ENCODE results near the gene CDC25C.
"Not testable (repeated sequence)": the region's sequence is repeated elsewhere in the genome, so short reads cannot be mapped to it uniquely, and the experiment has no call there.

The CDC25C gene

DNA sequence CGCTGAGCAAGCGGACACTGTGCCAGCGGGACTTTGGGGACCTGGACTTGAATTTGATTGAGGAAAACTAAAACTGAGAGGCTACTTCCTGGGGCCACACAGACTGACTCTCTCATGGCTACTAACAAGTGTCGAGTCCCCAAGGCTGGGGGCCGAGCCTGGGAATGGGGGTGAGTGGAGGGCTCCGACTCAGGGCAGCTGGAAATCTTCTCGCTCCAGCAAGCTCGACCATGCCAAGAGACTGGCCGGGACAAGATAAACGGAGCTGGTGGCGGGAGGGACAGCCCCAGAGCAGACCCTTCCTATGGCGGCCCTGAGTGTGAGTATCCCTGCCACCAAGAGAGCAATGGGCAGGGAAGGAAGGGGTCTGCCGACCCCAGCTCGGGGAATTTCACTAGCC is 15.3 kb upstream of the CDC25C start:
- DNase-seq (ENCODE audit: low read depth in 2 of 2), result no peak

DNA sequence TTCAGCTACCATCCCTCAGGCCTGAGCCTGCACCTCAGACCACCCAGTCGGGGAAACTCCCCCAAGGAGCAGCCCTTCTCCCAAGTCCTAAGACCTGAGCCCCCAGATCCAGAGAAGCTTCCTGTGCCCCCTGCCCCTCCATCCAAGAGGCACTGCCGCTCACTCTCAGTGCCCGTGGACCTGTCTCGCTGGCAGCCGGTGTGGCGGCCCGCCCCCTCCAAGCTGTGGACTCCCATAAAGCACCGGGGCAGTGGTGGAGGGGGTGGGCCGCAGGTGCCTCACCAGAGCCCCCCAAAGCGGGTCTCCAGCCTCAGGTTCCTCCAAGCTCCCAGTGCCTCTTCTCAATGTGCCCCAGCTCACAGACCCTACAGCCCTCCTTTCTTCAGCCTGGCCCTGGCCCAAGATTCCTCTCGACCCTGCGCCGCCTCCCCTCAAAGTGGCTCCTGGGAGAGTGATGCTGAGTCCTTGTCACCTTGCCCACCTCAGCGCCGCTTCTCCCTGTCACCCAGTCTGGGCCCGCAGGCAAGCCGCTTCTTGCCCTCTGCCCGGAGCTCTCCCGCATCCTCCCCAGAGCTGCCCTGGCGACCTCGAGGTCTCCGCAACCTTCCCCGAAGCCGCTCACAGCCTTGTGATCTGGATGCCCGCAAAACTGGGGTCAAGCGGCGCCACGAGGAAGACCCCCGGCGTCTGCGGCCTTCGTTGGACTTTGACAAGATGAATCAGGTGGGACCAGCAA is 13.5 kb upstream of the CDC25C start:
- DNase-seq (ENCODE audit: low read depth in 2 of 2), result no peak

DNA sequence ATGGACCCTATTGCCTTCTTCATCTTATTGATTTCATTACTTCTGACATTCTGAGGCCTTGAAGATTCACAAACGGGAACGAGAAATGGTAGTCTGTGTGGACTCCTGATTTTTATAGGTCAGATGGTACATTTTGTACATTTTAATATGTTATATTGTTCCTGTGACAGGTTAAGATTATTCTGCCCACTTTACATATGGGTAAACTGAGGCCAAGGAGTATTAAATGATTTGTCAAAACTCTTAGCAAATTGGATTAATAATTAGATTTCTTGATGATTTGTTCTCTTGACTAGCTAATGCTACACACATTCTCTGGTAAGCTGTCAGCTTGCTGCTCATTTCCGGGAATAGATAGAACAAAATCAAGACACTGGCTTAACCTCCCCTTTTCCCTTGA is 8.4 kb upstream of the CDC25C start:
- no peak for DNase-seq (ENCODE audit: low read depth in 2 of 2)

DNA sequence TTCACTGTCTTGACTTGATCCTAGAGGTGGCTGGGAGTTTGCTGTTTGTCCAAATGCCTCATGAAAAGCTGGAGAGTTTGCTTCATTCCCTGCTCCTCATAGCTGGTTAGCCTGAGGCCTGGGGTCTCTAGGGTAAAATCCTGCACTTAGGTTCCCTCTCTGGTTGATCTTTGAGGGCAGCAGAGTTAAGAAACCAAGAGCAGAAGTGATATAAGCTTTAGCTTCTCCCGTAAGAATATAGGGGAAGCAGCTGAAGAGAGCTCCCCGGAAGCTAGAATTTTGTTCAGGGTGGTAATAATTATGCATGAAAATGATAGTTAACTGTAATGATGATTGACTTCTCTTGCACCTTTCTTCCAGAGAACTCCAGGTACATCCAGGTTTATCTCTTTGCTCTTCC is 7.9 kb upstream of the CDC25C start:
- no peak for DNase-seq (ENCODE audit: low read depth in 2 of 2)

DNA sequence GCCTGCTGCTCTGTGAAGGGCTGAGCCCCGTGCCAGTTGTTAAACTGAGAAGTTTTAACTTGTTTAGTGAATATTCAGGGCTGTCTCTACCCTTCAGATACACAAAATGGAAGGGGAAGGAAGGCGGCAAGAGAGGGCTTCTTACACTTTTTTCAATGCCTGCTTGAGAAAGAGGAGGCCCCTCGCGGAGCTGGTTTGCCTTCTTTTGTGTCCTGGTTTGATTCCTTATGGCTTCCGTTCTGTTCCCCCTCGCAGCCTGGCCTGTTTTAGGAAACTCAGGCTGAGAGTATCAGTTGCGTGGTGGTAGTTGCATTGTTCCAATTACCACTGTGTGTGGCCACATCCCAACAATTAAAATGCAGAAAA is 7.5 kb upstream of the CDC25C start:
- no peak for DNase-seq (ENCODE audit: low read depth in 2 of 2)

DNA sequence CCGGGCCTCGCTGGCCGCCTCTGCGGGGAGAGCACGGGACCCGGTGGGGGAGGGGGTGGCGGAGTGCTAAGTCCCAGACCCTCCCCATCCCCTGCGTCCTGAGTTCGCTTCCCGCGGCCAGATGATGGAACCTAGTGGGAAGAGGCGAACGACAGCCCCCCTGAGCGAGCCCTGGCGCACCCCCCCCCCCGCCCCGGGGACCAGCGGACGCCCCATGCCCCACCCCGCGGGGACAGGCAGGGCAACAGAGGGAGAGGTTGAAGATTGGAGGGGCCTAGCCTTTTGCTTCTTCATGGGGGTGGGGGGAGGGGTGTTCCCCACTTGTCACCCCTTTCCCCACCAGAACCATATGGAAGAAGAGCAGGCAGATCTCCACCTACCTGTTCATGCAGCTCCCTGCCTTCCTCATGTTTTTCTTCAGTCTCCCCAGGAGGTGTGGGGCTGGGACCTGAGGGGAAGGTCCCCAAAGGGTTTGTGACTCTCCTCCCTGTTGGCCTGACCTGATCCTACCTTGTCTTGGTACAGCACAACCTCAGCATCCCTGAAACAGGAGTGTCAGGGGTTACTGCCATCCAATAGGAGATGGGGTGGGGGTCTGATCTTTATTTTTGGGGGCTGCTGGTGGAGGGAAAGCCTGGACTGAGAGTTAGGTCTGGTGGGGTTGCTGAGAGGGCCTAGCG is 6.9 kb upstream of the CDC25C start:
- no peak for DNase-seq (ENCODE audit: low read depth in 2 of 2)

DNA sequence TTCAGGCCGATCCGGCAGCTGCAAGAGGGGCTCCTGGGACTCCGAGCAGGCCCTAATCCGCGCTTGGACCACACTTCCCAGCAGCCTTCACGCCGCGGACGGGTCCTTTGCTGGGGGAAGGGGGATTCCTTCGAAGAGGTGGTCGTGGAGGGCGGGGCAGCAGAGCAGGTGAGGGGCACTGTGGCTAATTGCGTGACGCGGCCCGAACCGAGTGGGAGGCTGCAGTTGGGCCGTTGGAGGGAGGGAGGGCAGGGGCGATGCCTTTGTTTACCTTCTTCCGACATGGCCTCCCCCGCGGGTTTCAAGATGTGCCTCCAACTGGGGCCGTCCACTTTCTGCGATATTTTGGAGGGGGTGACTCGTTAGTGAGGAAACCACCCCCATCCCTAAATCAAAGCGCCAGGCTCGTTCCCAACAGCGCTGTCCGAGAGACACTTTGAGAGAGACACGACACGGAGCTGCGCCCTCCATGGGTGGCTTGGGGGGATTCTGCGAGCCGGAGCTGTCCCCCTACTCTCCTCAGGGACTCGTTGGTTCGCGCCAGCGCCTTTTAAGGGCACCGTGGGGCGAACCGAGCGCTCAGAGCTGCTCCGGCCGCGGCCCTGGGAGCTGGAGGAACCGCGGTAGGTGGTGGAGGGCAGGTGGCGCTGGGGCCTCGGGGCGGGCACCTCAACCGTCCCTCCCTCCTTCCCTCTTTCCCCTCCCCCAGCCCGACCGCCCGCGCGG is 6.2 kb upstream of the CDC25C start, which contains the start of gene FAM53C:
FAM53C (plus strand) TSS at position 582 of the 726 bp plus-strand sequence. CDS start 3,070 bp downstream, outside the sequence.
- DNase-seq (ENCODE audit: low read depth in 2 of 2), result peak; percentile 88 to 90

DNA sequence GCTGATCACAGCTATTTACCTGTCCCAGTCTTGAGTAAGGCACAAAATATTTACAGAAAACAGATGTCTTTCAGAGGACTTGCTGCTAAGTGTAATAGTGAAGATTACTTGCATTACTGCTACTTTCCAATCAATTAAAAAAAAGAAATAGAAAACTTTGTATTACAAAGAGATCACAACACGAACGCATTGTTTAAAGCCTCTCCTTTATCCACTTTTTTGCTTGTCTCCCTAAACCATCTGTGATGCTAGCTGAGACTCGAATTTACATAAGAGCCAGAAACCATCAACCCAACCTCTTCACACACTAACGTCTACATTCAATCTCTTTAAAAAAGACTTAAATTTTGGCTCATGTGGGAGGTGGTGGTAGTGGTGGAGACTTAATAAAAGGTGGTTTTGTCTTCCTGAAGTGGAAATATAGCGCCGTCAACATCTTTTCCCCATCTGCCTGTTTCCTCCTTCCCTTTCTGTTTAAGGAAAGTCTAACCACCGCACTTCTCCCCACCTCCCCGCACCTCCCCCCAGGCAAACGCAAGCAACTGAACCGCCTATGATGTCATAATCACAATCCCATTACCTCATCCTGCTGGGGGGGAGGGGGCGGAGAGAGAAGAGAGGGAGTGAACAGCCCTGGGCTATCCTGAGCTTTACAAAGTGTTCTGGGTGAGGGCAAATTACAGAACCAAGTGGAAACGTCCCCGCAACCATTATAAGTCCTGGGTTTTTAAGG is 5.5 kb upstream of the CDC25C start:
- peak; percentile 68 to 71 for DNase-seq (ENCODE audit: low read depth in 2 of 2)

DNA sequence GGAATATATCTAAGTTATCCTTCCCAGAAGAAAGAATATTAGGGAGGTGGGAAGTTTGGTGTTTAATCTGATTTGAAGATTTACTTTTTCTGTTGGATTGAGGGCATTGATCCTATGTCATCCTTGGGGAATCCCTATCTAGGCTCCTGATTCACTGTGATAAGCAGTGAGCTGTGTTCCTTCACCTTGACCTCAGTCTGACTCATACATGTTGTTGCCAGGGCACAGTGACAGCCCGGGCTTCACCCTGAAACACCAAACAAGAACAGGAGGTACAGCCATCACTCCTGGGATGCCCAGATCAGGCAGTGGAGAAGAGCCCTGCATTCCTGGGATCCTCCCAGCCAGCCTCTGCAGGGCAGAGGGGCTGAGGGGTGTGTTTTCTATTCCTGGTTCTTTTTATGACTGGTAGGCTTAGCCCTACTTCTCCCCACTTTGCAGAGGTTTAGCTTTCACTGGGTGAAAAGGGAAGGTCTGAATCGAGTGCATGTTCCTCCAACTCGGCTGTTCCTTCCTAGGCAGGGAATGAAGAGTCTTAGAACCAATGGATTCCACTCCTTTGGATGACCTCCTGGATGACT is 3.4 kb upstream of the CDC25C start:
- no peak for DNase-seq (ENCODE audit: low read depth in 2 of 2)

DNA sequence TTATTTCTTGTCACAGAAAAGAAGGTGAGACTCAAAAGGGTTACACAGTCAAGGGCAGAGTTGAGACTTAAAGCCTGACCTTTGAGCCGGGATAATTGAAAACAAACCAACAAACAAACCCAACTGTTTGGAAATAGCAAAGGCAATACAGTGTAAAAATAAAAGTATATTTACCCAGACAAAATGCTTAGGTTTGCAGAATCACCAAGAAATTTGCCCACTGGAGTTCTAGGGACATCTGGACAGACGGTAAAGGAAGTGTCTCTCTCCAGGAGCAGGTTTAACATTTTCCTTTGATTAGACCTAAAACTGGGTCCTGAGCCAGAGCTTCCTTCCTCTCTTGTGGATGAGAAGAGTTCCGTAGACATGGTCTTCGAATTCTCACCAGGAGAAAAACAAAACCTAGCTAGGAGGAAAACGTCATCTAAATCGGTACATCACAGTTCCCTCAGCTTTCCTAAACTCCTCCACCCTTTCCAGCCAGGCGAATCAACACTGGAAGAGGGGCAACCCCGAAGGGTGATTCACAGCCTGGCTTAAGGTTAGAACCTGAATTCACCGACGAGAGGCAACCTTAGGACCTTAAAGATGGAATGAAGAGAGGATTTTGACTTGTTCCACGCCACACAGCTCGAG is 673 bp downstream of the CDC25C start:
- DNase-seq (ENCODE audit: low read depth in 2 of 2), result no peak

DNA sequence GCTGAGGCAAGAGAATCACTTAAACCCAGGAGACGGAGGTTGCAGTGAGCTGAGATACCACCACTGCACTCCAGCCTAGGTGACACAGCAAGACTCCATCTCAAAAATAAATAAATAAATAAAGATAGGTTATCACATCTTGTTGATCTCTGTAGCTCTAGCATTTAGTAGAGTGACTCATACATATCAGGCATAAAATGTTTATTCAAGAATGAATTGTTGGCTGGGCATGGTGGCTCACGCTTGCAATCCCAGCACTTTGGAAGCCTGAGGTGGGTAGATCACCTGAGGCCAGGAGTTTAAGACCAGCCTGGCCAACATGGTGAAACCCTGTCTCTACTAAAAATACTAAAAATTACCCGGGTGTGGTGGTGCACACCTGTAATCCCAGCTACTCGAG is 13.4 kb downstream of the CDC25C start:
- DNase-seq (ENCODE audit: low read depth in 2 of 2), result not testable (repeated sequence)

DNA sequence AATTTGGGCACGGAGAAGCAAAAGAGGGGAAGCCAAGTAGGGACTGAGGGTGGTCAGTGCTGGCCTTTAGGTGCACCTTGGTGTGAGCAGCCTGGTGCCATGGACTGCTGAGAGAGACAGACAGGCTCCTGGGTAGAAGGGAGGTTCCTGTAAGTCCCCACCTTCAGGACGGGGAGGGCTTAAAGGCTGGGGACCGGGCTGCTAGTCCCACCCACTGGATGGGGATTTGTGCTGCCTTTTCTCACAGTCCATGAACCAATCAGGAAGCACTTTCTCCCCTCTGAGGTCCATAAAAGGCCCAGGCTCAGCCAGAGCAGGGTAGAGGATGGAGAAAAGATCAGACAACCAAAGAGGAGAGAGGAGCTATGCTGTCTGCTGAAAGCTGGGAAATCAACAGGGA is 15.2 kb downstream of the CDC25C start:
- no peak for DNase-seq (ENCODE audit: low read depth in 2 of 2)

DNA sequence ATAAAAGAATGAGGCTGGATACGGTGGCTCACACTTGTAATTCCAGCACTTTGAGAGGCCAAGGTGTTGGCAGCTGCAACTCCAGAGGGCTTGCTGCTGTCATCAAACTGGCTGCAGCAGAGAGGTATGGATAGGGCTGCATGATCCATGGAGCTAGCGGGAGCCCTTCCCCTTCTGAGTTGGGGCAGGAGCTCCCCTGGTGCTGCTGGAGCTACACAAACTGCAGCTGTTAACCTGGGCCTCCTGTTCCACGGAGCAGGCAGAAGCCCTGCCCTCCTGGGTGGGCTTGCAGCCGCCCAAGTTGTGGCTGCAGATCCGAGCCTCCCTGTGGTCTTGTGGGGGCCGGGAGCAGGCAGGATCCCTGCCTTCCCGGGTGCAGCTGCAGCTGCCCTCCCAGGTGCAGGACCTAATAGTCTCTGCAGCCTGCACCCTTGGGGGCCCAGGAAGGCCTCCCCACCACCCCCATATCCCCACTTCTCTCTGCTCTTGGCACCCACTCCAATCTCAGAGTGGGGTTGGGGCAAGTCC is 15.8 kb downstream of the CDC25C start:
- no peak for DNase-seq (ENCODE audit: low read depth in 2 of 2)

DNA sequence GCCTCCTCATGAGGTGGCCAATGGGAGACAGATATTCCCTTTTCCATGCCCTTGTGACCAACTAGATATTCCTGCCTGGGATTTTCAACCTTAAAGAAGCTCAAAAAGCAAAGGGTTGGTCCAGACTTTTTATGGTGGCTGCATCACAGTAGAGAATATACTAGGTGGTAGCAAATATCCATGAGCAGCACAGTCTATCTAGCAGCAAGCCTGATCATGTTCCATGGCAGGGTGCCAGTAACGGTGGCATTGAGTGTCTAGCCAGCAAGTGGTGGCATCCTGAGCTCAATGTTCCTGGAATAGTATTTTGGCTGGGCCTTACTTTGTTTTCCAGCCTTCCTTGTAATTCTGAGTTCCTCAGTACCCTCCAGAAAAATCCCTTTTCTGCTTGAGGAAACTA is 25.8 kb downstream of the CDC25C start:
- no peak for DNase-seq (ENCODE audit: low read depth in 2 of 2)

DNA sequence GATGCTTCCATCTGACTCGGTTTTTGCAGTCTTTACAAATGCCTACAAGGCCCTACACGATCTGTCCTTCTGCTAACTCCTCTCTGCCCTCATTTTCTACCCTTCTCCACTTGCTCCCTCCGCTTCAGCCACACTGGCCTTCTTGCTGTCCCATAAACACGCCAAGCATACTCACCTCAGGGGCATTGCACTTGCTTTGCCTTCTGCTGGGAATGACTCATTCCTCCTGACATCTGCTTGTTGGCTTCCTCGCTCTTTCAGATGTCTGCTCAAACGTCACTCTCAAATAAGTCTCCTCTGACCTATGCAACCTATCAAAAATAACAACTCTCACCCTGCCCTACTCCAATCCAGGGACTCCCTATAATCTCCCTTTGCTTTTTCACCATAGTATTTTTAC is 28.2 kb downstream of the CDC25C start:
- no peak for DNase-seq (ENCODE audit: low read depth in 2 of 2)

DNA sequence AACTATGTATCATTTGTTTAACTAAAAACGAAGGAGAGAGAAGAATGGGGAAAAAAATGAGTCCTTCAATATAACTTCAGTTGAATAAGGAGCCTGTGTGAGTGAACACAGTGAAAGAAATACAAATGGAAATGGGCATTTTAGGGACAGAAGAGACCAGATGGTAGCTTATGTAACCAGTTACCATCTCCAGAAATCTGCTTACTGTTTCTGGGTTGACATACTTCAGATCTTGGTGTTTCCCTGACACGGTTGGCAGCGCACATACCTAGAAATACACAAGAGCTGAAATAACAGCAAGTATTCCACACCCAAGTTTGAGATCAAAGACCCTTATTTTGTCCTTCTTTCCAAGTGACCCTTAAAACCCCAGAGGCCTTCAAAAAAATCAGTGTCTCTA is 42.3 kb downstream of the CDC25C start:
- no peak for DNase-seq (ENCODE audit: low read depth in 2 of 2)

DNA sequence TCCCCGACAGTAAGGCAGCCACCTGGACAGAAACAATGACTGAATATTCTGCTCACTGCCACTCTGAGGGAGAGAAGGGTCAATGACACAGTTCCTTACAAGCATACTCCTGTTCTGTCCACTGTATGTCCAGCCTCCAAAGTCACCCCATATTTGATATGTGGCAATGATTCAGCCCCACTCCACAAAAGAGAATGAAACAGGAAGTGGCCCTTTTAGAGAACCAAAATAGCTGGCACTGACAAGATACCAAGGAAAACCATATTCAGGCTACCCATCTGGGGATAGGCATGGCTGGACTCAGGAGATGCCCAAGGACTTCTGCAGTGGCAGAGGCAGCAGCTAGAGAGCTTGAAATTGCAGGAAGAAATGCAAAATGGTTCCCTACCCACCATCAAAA is 44.4 kb downstream of the CDC25C start:
- DNase-seq (ENCODE audit: low read depth in 2 of 2), result no peak

DNA sequence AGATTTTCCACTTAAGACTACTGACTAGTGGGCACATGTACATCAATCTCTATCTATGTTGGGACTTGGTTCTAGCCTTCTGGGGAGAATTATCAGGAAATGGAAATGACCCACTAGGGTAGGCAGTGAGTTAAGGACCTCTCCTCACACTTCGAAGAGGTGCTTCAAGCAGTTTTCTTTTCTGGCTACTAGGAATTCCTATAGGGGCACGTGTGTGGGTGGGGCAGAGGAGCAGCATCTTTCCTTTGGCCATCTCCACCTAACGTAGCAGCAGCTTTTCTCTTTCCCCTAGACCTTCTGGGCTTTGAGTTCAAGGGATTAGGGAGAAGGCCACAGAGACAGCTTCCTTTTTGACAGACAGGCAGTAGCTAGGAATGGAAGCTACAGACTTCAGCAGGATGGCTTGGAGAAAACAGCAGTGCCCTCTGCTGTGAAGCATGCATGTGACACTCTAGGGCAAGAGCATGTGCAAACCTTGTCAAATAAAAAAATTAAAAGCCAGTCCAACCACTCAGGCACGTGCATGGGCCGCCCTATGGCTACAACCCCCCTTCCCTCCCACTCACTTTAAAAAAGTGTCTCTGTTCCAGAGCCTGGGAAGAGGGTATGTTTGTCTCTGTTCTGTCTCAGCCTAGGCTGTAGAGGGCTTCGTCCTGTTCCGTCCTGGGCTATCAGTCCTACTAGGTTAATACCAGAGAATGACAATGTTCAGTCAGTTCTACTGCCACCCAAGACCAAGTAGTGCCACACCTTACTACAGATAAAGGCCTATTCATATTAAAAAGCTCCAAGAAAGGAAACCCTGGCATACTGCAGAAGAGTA is 48.5 kb downstream of the CDC25C start:
- peak; percentile 3 to 7 for DNase-seq (ENCODE audit: low read depth in 2 of 2)

DNA sequence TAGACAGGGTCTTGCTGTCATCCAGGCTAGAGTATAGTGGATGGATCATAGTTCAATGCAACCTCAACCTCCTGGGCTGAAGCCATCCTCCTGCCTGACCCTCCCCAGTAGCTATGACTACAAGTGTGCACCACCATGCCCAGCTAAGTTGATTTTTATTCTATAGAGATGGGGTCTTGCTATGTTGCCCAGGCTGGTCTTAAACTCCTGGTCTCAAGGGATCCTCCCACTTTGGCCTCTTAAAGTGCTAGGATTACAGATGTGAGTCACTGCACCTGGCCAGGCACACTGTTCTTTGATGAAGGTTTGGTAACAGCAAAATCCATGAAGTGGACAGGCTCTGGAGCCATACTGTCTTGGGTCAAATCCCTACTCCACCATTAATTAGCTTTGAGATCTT is 50.7 kb downstream of the CDC25C start:
- DNase-seq (ENCODE audit: low read depth in 2 of 2), result no peak

DNA sequence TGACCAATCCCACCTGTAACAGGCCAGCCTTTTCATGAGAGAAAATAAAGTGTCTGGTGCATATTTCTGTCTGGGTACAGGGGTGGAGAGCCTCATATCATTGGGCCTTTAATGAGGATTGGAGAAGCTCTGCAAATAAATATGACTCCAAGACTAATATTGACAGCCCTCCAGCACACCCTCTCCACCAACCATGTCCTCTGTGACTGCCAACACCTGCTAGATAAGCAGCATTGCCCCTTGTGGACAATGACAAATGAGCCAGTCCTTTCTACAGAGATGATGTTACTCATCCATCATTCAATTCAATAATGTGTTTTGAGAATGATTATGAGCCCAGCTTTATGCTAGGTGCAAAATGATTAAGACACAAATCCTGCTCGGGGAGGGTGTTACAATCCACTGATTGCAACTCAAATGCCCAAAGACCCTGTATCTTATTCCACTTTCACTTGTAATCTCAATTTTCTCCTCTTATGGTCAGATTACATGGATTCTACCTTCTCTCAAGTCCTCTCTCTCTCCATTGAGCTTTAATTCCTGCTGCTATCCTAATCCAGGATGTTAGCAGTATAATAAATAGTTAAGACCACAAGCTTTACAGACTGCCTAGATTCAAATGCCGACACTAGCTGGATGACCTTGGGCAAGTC is 55.1 kb downstream of the CDC25C start:
- DNase-seq (ENCODE audit: low read depth in 2 of 2), result no peak
